SU-DHL-6 (cell line): ENCODE results near the gene PITPNM3.

Experiments
- CTCF ChIP-seq: fragments of 200-600 bp; sonication (generic); IDR thresholded peaks from one replicate; pipeline ENCODE4 v1.5.1; 2017; ENCODE audit warnings: antibody characterized with exemption, mild to moderate bottlenecking, low read length, moderate library complexity; ENCODE audit not compliant: insufficient read depth, poor library complexity, severe bottlenecking
- EZH2phosphoT487 ChIP-seq: fragments of 200-600 bp; sonication (generic), shearing (Covaris generic); conservative IDR thresholded peaks from 2 replicates; pipeline ENCODE4 v1.6.1; 2018; ENCODE audit warnings: mild to moderate bottlenecking, antibody characterized with exemption, low read length, moderate library complexity, mixed read lengths

- TF ChIP-seq CTCF, result no peak
- no peak for TF ChIP-seq EZH2phosphoT487
These were observed 9.0 kb downstream of the PITPNM3 start for GRCh38 chr17:6547336-6547735.
